Endothelial cell (in vitro differentiated cells): ENCODE data around the gene PDILT. TPM values are rescaled to one million over a fixed set of nuclear protein-coding genes. Genes with fewer than 3 reads are reported as not detected.

ENCODE experiments used
- DNase-seq: peaks from one replicate; pipeline ENCODE4 v3.0.0; 2021; ENCODE audit warnings: low spot score
- H3K27ac Mint-ChIP-seq: one replicate; pipeline ENCODE4 v1.8.0; 2021; ENCODE audit warnings: mixed read lengths, inconsistent platforms; ENCODE audit not compliant: unreplicated experiment
- H3K27me3 Mint-ChIP-seq: one replicate; pipeline ENCODE4 v1.8.0; 2021; ENCODE audit warnings: mild to moderate bottlenecking, moderate library complexity, mixed read lengths, inconsistent platforms; ENCODE audit not compliant: unreplicated experiment
- H3K36me3 Mint-ChIP-seq: one replicate; pipeline ENCODE4 v1.8.0; 2021; ENCODE audit warnings: mild to moderate bottlenecking, low read depth, mixed read lengths, inconsistent platforms; ENCODE audit not compliant: unreplicated experiment
- H3K4me1 Mint-ChIP-seq: one replicate; pipeline ENCODE4 v1.8.0; 2021; ENCODE audit warnings: mild to moderate bottlenecking, mixed read lengths, inconsistent platforms; ENCODE audit not compliant: unreplicated experiment
- H3K4me3 Mint-ChIP-seq: one replicate; pipeline ENCODE4 v1.8.0; 2021; ENCODE audit warnings: mild to moderate bottlenecking, mixed read lengths, inconsistent platforms; ENCODE audit not compliant: unreplicated experiment
- H3K9me3 Mint-ChIP-seq: one replicate; pipeline ENCODE4 v1.8.0; 2021; ENCODE audit warnings: mixed read lengths, inconsistent platforms; ENCODE audit not compliant: unreplicated experiment
- total RNA-seq: library from RNA; stranded (reverse); fragmentation: NEBNext Ultra II Directional; extraction: Animal tissue kit (Norgen Biotek cat#: 25700); gene quantifications from one replicate; pipeline ENCODE4 v1.2.1, GENCODE V29; 2021; ENCODE audit not compliant: unreplicated experiment
- TF ChIP-seq, protein P1 (sequence below): fragments of 200-600 bp; sonication (generic); IDR thresholded peaks from one replicate; pipeline ENCODE4 v1.5.0; 2021; ENCODE audit warnings: antibody characterized with exemption; ENCODE audit not compliant: unreplicated experiment

Gene PDILT
- total RNA-seq, 1 donor from 2014 or later = not detected

DNA sequence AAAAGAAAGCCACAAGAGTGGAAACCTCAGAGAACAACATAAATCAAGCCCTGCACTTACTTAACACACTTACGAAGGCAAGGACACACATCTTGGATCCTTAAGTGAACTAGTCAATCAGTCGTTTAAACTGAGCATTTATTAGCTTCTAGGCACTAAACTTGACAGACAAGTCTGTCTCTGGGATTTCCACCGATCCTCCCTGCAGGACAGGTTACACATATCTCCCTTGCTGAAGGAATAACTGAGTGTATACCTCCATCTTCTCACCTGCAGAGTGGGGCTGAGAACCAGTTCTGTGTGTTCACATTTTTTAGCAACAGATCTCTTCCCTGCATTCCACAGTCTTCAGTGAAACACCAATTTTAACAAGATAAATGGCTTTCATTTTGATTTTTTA is 86.1 kb downstream of the PDILT start:
- no peak overlapping the region for H3K4me3 Mint-ChIP-seq

DNA sequence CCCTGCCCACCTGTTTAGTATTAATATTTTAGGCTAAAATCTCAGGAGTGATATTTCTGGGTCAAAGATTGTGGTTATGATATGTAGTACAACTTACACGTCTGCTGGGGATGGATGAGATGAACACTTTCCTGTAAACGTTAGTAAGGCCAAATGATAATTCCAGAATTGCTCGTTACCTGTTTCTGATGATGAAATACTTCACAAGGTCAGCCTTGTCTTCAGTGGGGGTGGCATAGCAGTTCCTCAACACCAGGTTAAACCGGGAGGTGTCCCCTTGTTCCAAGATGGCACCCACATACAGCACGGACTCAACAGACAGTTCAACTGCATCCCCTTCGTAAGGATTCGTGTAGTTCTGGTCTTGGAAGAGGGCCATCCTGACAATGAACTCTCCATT is 86.5 kb downstream of the PDILT start:
- Mint-ChIP-seq H3K4me1 (no peaks in the 10 kb centered on the region), H3K36me3 (no peaks in the 10 kb centered on the region), H3K27me3 (peaks cover 8% of the 10 kb centered on the region), H3K4me3 (no peak overlapping the region), H3K9me3 (no peaks in the 10 kb centered on the region), H3K27ac (no peak overlapping the region)
- TF ChIP-seq, protein P1, sequence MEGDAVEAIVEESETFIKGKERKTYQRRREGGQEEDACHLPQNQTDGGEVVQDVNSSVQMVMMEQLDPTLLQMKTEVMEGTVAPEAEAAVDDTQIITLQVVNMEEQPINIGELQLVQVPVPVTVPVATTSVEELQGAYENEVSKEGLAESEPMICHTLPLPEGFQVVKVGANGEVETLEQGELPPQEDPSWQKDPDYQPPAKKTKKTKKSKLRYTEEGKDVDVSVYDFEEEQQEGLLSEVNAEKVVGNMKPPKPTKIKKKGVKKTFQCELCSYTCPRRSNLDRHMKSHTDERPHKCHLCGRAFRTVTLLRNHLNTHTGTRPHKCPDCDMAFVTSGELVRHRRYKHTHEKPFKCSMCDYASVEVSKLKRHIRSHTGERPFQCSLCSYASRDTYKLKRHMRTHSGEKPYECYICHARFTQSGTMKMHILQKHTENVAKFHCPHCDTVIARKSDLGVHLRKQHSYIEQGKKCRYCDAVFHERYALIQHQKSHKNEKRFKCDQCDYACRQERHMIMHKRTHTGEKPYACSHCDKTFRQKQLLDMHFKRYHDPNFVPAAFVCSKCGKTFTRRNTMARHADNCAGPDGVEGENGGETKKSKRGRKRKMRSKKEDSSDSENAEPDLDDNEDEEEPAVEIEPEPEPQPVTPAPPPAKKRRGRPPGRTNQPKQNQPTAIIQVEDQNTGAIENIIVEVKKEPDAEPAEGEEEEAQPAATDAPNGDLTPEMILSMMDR = no peak
- DNase-seq = no peak

More for the DNA sequence above, 86.1 kb downstream of the PDILT start:
- Mint-ChIP-seq H3K4me1 (no peaks in the 10 kb centered on the region), H3K27me3 (peaks cover 8% of the 10 kb centered on the region), H3K36me3 (no peaks in the 10 kb centered on the region), H3K27ac (no peak overlapping the region), H3K9me3 (no peaks in the 10 kb centered on the region)
- DNase-seq = no peak
- TF ChIP-seq, protein P1 = no peak

- Mint-ChIP-seq H3K27me3 (peaks cover 8% of the 10 kb centered on the region), H3K9me3 (no peaks in the 10 kb centered on the region), H3K4me1 (no peaks in the 10 kb centered on the region), H3K36me3 (no peaks in the 10 kb centered on the region), H3K4me3 (no peak overlapping the region), H3K27ac (no peak overlapping the region)
- TF ChIP-seq, protein P1 = no peak
- no peak for DNase-seq
These were observed 87.4 kb downstream of the PDILT start for GRCh38 chr16:20317117-20317516.

GRCh38 chr16:20316715-20317114 is 87.8 kb downstream of the PDILT start:
- no peaks in the 10 kb centered on the region for H3K36me3 Mint-ChIP-seq
- H3K4me1 Mint-ChIP-seq = no peaks in the 10 kb centered on the region
- no peak overlapping the region for H3K4me3 Mint-ChIP-seq
- H3K27ac Mint-ChIP-seq = no peak overlapping the region
- TF ChIP-seq, protein P1 = no peak
- no peaks in the 10 kb centered on the region for H3K9me3 Mint-ChIP-seq
- no peak for DNase-seq
- peaks cover 8% of the 10 kb centered on the region for H3K27me3 Mint-ChIP-seq

GRCh38 chr16:20315764-20316163 is 88.8 kb downstream of the PDILT start:
- TF ChIP-seq, protein P1 = no peak
- no peaks in the 10 kb centered on the region for H3K9me3 Mint-ChIP-seq
- DNase-seq = no peak
- no peak overlapping the region for H3K27ac Mint-ChIP-seq
- H3K4me1 Mint-ChIP-seq = no peaks in the 10 kb centered on the region
- H3K4me3 Mint-ChIP-seq = no peak overlapping the region
- H3K36me3 Mint-ChIP-seq = no peaks in the 10 kb centered on the region
- peaks cover 5% of the 10 kb centered on the region for H3K27me3 Mint-ChIP-seq
